NCI-H1436 treated with DMSO at 0.1 percent for 48 hours (cell line): ENCODE data around the gene PNLIPRP2.

ENCODE experiments used
- DNase-seq: peaks from one replicate; lab custom pipeline; 2025; lab: John Stamatoyannopoulos, UW

Gene PNLIPRP2

GRCh38 chr10:116683821-116684220 is 63.1 kb downstream of the PNLIPRP2 start:
- no peak for DNase-seq

GRCh38 chr10:116684781-116685180 is 64.0 kb downstream of the PNLIPRP2 start:
- no peak for DNase-seq

DNA sequence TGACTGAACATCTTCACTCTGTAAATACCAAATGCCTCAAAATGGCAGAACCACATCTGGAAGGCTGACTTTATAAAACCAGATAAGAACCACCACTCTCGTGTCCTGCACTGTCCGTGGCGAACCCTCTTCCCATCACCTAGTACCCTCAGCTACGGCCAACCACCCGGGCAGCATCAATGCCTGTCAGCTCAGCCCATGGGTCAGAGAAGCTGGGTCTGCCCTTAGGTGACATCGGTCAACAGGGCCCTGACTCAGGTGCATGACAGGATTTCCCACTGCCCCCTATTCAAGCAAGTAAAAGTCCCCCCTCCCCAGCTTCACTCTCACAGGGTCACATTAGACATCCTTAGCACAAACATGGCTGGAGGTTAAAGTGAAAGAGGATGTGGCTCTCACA is 65.1 kb downstream of the PNLIPRP2 start:
- no peak for DNase-seq

DNA sequence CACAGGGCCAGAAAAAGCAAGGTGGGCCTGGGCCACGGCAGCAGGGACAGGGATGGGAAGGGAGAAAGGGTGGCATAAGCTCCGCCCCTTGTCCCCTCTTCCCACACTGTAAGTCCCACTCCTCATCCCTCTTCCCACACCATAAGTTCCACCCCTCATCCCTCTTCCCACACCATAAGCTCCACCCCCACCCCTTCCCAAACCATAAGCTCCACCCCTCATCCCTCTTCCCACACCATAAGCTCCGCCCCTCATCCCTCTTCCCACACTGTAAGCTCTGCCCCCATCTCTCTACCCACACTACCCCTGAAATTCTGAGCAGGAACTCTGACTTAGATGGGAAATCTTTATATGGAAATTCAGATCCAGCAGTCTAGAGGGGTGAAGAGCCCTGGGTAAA is 65.9 kb downstream of the PNLIPRP2 start:
- no peak for DNase-seq

- no peak for DNase-seq
Measured at GRCh38 chr10:116687633-116688032, 66.9 kb downstream of the PNLIPRP2 start.

DNA sequence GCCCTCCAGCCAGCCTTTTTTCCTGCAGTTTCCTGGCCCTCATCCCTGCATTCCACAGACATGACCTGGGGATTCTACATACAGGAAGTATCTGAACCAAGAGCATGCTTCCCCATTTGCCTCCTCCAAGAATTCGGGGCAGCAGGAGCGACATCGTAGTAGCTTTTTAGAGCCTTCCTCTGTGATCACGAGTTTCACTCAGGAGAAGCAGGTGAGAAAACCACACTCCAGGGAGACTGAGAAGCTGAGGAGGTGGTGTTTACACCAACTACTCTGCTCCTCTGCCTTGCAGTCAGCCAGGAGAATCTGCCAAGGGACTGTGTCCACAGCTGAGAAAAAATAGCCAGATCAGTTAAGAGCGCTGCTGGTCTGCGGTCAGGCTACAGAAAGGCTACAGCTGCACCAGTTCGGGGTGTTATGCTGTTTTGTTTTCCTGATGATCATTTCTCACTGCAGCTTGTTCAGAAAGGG is 67.5 kb downstream of the PNLIPRP2 start:
- DNase-seq, result no peak

- no peak for DNase-seq
Measured at GRCh38 chr10:116688741-116689495, 68.2 kb downstream of the PNLIPRP2 start.

GRCh38 chr10:116689744-116690143 is 69.0 kb downstream of the PNLIPRP2 start:
- DNase-seq, result no peak

DNA sequence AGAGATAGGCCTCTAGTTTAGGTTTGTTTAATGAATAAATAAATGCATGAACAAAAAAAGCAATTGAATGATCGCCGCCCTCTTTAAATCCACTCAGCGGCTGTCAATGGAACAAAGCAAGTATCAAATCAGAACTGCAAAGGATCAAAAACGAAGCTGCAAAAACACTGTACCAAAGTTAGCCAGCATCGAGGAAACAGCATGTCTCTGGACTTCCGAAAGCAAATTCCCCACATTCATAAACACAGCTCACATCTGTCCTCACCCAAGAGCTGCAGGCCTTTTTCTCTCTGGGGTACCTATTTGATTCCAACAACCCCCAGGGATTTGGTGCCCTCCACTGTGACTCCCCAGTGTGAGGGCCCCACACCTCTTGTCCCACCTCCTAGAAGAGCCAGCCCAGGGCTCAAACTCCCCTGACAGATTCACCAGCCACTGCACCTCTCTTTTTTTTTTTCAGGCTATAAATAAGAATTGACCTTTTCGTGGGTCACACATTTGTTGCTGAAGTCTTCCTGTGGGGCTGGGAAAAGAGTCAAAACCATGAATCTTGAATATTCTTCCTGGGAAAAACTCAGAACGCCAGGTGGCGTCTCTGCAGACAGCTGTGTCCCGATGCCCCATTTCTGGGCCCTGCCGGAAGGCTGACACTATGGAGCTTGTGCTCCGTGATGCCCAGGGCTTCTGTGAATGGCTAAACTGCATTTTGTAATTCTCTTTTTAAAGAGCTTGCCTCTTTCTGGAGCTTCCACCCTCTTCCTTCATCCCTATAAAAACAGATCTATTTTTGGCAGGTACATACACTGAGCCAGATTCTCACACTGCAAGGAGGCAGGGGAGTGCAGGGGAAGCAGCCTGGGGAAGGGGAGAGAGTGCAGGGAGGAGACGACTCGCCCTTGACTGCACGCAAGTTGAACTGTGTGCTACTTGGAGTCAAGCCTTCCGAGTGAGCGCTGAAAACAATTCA is 69.9 kb downstream of the PNLIPRP2 start:
- DNase-seq, result no peak

GRCh38 chr10:116691635-116692034 is 70.9 kb downstream of the PNLIPRP2 start:
- DNase-seq, result no peak

GRCh38 chr10:116692225-116692624 is 71.5 kb downstream of the PNLIPRP2 start:
- no peak for DNase-seq

DNA sequence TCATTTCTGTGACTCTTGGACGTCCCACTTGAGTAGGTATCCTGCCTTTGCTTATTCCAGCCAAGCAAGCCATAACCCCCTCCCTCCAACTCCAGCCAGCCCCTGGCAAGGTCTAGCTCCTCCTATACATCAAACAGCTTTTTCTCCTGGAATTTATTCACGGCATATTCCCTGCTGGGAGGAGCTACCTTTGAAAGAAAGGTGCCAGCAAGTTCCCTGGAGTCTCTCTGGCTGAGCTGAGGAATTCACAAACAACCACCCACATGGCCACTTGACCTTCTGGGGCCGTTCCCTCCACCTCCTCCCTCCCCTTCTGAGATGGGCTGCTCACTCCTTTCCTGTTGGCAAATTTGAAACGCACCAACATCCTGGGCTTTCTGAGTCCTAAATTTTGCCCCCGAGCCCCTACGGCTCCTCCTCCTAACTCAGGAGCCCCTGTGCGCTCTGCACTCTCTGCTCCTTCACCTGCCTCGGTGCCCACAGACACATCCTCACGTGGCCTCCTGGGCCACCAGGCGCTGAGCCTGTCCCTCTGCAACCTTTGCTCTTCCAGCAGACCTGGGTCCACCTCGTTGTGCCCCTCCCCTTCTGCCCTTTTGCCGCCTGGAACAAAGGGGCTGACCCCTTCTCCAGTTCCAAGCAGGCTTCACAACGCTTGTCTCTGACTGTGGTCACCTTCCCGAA is 73.6 kb downstream of the PNLIPRP2 start:
- DNase-seq, result no peak
